WERI-Rb-1 (cell line): Measurements from ENCODE around the gene BAD.

Source experiments
- DNase-seq: peaks from one replicate; pipeline ENCODE4 v3.0.0-alpha.2; 2020
- H3K27ac ChIP-seq: fragments of 250-450 bp; sonication (Bioruptor Pico); 2 replicates; pipeline ENCODE4 v1.5.1; 2020; ENCODE audit warnings: mild to moderate bottlenecking, moderate library complexity
- H3K27me3 ChIP-seq: fragments of 250-450 bp; sonication (Bioruptor Pico); 2 replicates; pipeline ENCODE4 v1.5.1; 2021; ENCODE audit warnings: mild to moderate bottlenecking, low read depth, moderate library complexity; ENCODE audit not compliant: insufficient read depth, severe bottlenecking
- H3K36me3 ChIP-seq: fragments of 250-450 bp; sonication (Bioruptor Pico); 2 replicates; pipeline ENCODE4 v1.5.1; 2020; ENCODE audit warnings: mild to moderate bottlenecking, moderate library complexity
- H3K4me3 ChIP-seq: 2 replicates; pipeline ENCODE4 v1.5.1; 2011; ENCODE audit warnings: low read depth, mild to moderate bottlenecking, control low read depth, low read length
- H3K9me3 ChIP-seq: fragments of 250-450 bp; sonication (Bioruptor Pico); 2 replicates; pipeline ENCODE4 v1.5.1; 2021; ENCODE audit warnings: mild to moderate bottlenecking, moderate library complexity; ENCODE audit not compliant: severe bottlenecking
- CTCF ChIP-seq: IDR thresholded peaks from 2 replicates; pipeline ENCODE4 v1.5.1; 2011; ENCODE audit warnings: low read depth, mild to moderate bottlenecking, control low read depth, inconsistent platforms, low read length

Gene BAD

GRCh38 chr11:64229744-64230170 lies 54.7 kb downstream of the BAD start:
- DNase-seq, result no peak
- Histone ChIP-seq H3K36me3 (no peaks in the 10 kb centered on the region), H3K9me3 (no peaks in the 10 kb centered on the region), H3K4me3 (peak overlapping the region; percentile 72), H3K27ac (peak overlapping the region; percentile 75), H3K27me3 (no peaks in the 10 kb centered on the region)
- no peak for TF ChIP-seq CTCF

- Histone ChIP-seq H3K4me3 (no peak overlapping the region), H3K27me3 (no peaks in the 10 kb centered on the region), H3K36me3 (no peaks in the 10 kb centered on the region), H3K27ac (no peak overlapping the region; the same call in none of the 2 replicates), H3K9me3 (no peaks in the 10 kb centered on the region)
- DNase-seq, result no peak
- TF ChIP-seq CTCF, result no peak
Observed at GRCh38 chr11:64229090-64229743, 55.2 kb downstream of the BAD start.

- TF ChIP-seq CTCF, result no peak
- no peak overlapping the region for H3K4me3 ChIP-seq
- H3K27ac ChIP-seq, result no peak overlapping the region
- H3K9me3 ChIP-seq, result no peaks in the 10 kb centered on the region
- no peaks in the 10 kb centered on the region; the same call in 1 of the 2 replicates for H3K36me3 ChIP-seq
- no peak for DNase-seq
- H3K27me3 ChIP-seq, result no peaks in the 10 kb centered on the region
Observed at GRCh38 chr11:64227405-64227956, 57.0 kb downstream of the BAD start.

- H3K27ac ChIP-seq, result peak overlapping the region; percentile 75
- H3K36me3 ChIP-seq, result no peaks in the 10 kb centered on the region; the same call in 1 of the 2 replicates
- TF ChIP-seq CTCF, result no peak
- peak overlapping the region; percentile 70 for H3K4me3 ChIP-seq
- peak; percentile 45 for DNase-seq
- no peaks in the 10 kb centered on the region for H3K9me3 ChIP-seq
- no peaks in the 10 kb centered on the region for H3K27me3 ChIP-seq
Observed at GRCh38 chr11:64226507-64227051, 57.9 kb downstream of the BAD start.

GRCh38 chr11:64225608-64226506 lies 58.6 kb downstream of the BAD start, which contains the start of the genes NUDT22 and TRPT1:
NUDT22 (plus strand) TSS chr11:64226274; CDS start chr11:64226653, 379 bp downstream.
TRPT1 (minus strand) TSS chr11:64226186; CDS start chr11:64225860, 326 bp downstream.
- H3K36me3 ChIP-seq, result no peaks in the 10 kb centered on the region; the same call in 1 of the 2 replicates
- 0 out of 2 replicates have a peak, but pooled peaks have one; percentile 24 for TF ChIP-seq CTCF
- no peaks in the 10 kb centered on the region for H3K9me3 ChIP-seq
- peak within 1 kb of the TSS; percentile 75 for H3K27ac ChIP-seq
- H3K4me3 ChIP-seq, result peak within 1 kb of the TSS; percentile 70
- DNase-seq, result peak; percentile 91
- H3K27me3 ChIP-seq, result no peaks in the 10 kb centered on the region
